PFSK-1 (cell line): ENCODE results near the gene NTM.

ENCODE experiments used
- FOXP2 ChIP-seq: optimal IDR thresholded peaks from 2 replicates; pipeline ENCODE3; 2011; ENCODE audit warnings: borderline replicate concordance, control low read depth, inconsistent platforms; ENCODE audit not compliant: insufficient read depth; ENCODE audit errors: extremely low read length, extremely low read depth
- POLR2AphosphoS5 ChIP-seq: IDR thresholded peaks from 2 replicates; pipeline ENCODE4 v1.6.1; 2012; ENCODE audit warnings: low read depth, mild to moderate bottlenecking, control low read depth, low read length, moderate library complexity
- REST ChIP-seq, 2 experiments: IDR thresholded peaks; 2 replicates each; pipeline versions ENCODE4 v1.6.1 to v1.8.0; 2011 to 2012; ENCODE audit warnings: low read depth in 2 of 2, low read length in 2 of 2, control low read depth in 1 of 2, inconsistent platforms in 1 of 2, mild to moderate bottlenecking in 1 of 2, moderate library complexity in 1 of 2; ENCODE audit not compliant: insufficient read depth in 1 of 2
- SIN3A ChIP-seq: IDR thresholded peaks from 2 replicates; pipeline ENCODE4 v1.6.1; 2012; ENCODE audit warnings: mild to moderate bottlenecking, low read length, moderate library complexity, borderline replicate concordance; ENCODE audit not compliant: insufficient read depth
- TAF1 ChIP-seq: IDR thresholded peaks from 2 replicates; pipeline ENCODE4 v1.6.1; 2012; ENCODE audit warnings: low read length, control low read depth, borderline replicate concordance; ENCODE audit not compliant: insufficient read depth

Gene NTM

GRCh38 chr11:132064987-132065620 lies 694.7 kb downstream of the NTM start:
- TF ChIP-seq FOXP2 (no peak), SIN3A (no peak), POLR2AphosphoS5 (no peak)

GRCh38 chr11:132068556-132068955 lies 698.1 kb downstream of the NTM start:
- no peak for TF ChIP-seq SIN3A
- no peak for TF ChIP-seq FOXP2
- TF ChIP-seq POLR2AphosphoS5: no peak
- no peak for TF ChIP-seq TAF1
- TF ChIP-seq REST (IDR thresholded peaks at IDR 0.05; ENCODE audit: insufficient read depth in 1 of 2, low read depth in 2 of 2, low read length in 2 of 2): no peak

GRCh38 chr11:132072044-132072857 lies 701.8 kb downstream of the NTM start:
- TF ChIP-seq SIN3A: no peak
- TF ChIP-seq FOXP2: no peak
- no peak for TF ChIP-seq REST (IDR thresholded peaks at IDR 0.05; ENCODE audit: insufficient read depth in 1 of 2, low read depth in 2 of 2, low read length in 2 of 2)
- no peak for TF ChIP-seq TAF1
- TF ChIP-seq POLR2AphosphoS5: no peak

DNA sequence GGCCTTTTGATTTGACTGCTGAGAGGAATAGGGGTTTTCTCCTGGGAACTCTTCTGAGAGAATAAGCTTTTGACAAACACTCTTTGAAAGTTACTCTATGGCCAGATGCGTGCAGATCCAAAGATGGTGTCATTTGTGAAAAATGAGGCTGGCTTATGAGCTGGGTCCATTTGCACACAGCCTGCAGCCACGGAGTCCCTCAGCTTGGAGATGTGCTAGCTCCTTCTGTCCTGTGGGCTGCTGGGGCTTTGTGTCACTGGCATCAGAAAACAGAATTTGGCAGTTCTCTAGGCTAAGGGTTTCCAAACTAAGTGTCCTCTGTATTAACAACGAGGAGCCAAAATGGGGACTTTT lies 702.4 kb downstream of the NTM start:
- TF ChIP-seq TAF1 (no peak), REST (IDR thresholded peaks at IDR 0.05; ENCODE audit: insufficient read depth in 1 of 2, low read depth in 2 of 2, low read length in 2 of 2) (no peak), POLR2AphosphoS5 (no peak), FOXP2 (no peak), SIN3A (no peak)

DNA sequence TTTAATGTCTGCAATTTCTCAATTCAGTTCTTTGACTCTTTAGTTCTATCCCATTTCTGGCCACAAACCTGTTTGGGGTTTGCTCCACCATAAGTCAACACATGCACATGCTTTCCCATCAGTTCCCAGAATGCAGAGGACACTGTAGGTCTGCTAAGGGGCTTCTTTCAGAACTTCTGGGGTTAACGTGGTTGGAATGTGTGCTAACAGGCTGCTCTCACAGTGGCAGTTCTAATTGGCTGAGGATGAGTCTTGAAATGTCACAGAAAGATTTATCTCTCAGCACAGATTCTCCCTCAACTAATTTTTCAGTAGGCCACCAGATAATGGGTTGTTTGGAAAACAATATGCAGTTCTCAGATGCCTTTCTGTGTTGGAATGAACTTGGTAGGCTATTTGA lies 703.4 kb downstream of the NTM start:
- TF ChIP-seq FOXP2 (no peak), SIN3A (no peak), TAF1 (no peak), POLR2AphosphoS5 (no peak), REST (IDR thresholded peaks at IDR 0.05; ENCODE audit: insufficient read depth in 1 of 2, low read depth in 2 of 2, low read length in 2 of 2) (no peak)
